Measurements from ENCODE around the gene PRAMEF11.
"Not testable (repeated sequence)": the region's sequence is repeated elsewhere in the genome, so short reads cannot be mapped to it uniquely, and the experiment has no call there.

The PRAMEF11 gene

DNA sequence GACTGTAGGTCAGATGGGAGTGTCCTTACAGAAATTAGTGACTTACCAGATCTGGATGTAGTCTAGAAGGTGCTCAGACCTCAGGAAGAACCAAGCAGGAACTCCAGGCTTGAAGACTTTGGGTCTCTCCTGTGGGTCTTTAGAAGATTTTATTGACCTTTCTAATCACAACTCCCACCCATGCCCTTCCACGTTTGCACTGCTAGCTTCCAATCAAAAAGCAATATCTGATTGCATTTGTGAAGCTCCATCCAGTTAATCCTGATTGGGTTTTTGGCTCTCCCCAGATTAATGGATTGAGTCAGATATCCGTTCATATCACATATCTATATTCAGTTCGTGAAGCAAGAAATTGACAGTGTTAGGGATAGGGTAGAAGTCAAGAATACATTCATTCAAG, at the start of gene PRAMEF11:
Gene PRAMEF11, minus strand, starts transcription at position 101 of the 400 bp plus-strand sequence. CDS start 2,621 bp downstream, outside the sequence.
- H3K27ac ChIP-seq (ENCODE audit: low read depth in 2 of 2, low read length in 2 of 2); H3K9ac ChIP-seq (ENCODE audit: low read depth in 1 of 2, low read length in 2 of 2); H3K4me1 ChIP-seq (ENCODE audit: control insufficient read depth in 2 of 2, insufficient read depth in 2 of 2, low read length in 2 of 2); H3K27me3 ChIP-seq (ENCODE audit: control insufficient read depth in 2 of 2, insufficient read depth in 2 of 2, low read length in 2 of 2); H3K9me3 ChIP-seq (ENCODE audit: control insufficient read depth in 2 of 2, low read length in 2 of 2); H3K4me3 ChIP-seq (ENCODE audit: low read length in 2 of 2); H3K36me3 ChIP-seq (ENCODE audit: control insufficient read depth in 2 of 2, insufficient read depth in 2 of 2, low read length in 2 of 2): not testable (repeated sequence)

- not testable (repeated sequence) for H3K9ac ChIP-seq (ENCODE audit: low read depth in 1 of 2, low read length in 2 of 2); H3K27ac ChIP-seq (ENCODE audit: low read depth in 2 of 2, low read length in 2 of 2); H3K4me1 ChIP-seq (ENCODE audit: control insufficient read depth in 2 of 2, insufficient read depth in 2 of 2, low read length in 2 of 2); H3K27me3 ChIP-seq (ENCODE audit: control insufficient read depth in 2 of 2, insufficient read depth in 2 of 2, low read length in 2 of 2); H3K4me3 ChIP-seq (ENCODE audit: low read length in 2 of 2); H3K9me3 ChIP-seq (ENCODE audit: control insufficient read depth in 2 of 2, low read length in 2 of 2); H3K36me3 ChIP-seq (ENCODE audit: control insufficient read depth in 2 of 2, insufficient read depth in 2 of 2, low read length in 2 of 2)
Measured at GRCh38 chr1:12878453-12878852, 47.2 kb upstream of the PRAMEF11 start.

GRCh38 chr1:12863131-12863880, 32.1 kb upstream of the PRAMEF11 start:
- not testable (repeated sequence) for H3K9ac ChIP-seq (ENCODE audit: low read depth in 1 of 2, low read length in 2 of 2); H3K27me3 ChIP-seq (ENCODE audit: control insufficient read depth in 2 of 2, insufficient read depth in 2 of 2, low read length in 2 of 2); H3K4me3 ChIP-seq (ENCODE audit: low read length in 2 of 2); H3K4me1 ChIP-seq (ENCODE audit: control insufficient read depth in 2 of 2, insufficient read depth in 2 of 2, low read length in 2 of 2); H3K36me3 ChIP-seq (ENCODE audit: control insufficient read depth in 2 of 2, insufficient read depth in 2 of 2, low read length in 2 of 2); H3K27ac ChIP-seq (ENCODE audit: low read depth in 2 of 2, low read length in 2 of 2); H3K9me3 ChIP-seq (ENCODE audit: control insufficient read depth in 2 of 2, low read length in 2 of 2)

GRCh38 chr1:12856786-12857185, 25.6 kb upstream of the PRAMEF11 start, which contains the start of gene PRAMEF2:
Gene PRAMEF2 (plus strand): TSS chr1:12857086. CDS start chr1:12859010, 1,924 bp downstream.
- H3K4me3 ChIP-seq (ENCODE audit: low read length in 2 of 2); H3K27me3 ChIP-seq (ENCODE audit: control insufficient read depth in 2 of 2, insufficient read depth in 2 of 2, low read length in 2 of 2); H3K9ac ChIP-seq (ENCODE audit: low read depth in 1 of 2, low read length in 2 of 2); H3K4me1 ChIP-seq (ENCODE audit: control insufficient read depth in 2 of 2, insufficient read depth in 2 of 2, low read length in 2 of 2); H3K36me3 ChIP-seq (ENCODE audit: control insufficient read depth in 2 of 2, insufficient read depth in 2 of 2, low read length in 2 of 2); H3K27ac ChIP-seq (ENCODE audit: low read depth in 2 of 2, low read length in 2 of 2); H3K9me3 ChIP-seq (ENCODE audit: control insufficient read depth in 2 of 2, low read length in 2 of 2): not testable (repeated sequence)

DNA sequence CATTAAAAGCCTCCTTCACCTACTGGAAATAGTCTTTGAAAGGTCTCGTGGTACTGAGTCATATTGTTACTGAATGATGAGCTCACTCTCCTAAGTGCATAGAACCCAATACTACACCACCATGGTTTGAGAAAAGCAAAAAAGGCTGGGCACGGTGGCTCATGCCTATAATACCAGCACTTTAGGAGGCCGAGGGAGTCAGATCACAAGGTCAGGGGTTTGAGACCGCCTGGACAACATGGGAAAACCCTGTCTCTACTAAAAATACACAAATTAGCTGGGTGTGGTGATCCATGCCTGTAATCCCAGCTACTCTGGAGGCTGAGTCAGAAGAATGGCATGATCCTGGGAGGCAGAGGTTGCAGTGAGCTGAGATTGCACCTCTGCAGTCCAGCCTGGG, 20.6 kb upstream of the PRAMEF11 start:
- Histone ChIP-seq H3K27me3 (ENCODE audit: control insufficient read depth in 2 of 2, insufficient read depth in 2 of 2, low read length in 2 of 2) (no peaks in the 10 kb centered on the region), H3K36me3 (ENCODE audit: control insufficient read depth in 2 of 2, insufficient read depth in 2 of 2, low read length in 2 of 2) (no peaks in the 10 kb centered on the region), H3K9me3 (ENCODE audit: control insufficient read depth in 2 of 2, low read length in 2 of 2) (no peaks in the 10 kb centered on the region), H3K27ac (ENCODE audit: low read depth in 2 of 2, low read length in 2 of 2) (no peak overlapping the region), H3K4me1 (ENCODE audit: control insufficient read depth in 2 of 2, insufficient read depth in 2 of 2, low read length in 2 of 2) (no peaks in the 10 kb centered on the region), H3K4me3 (ENCODE audit: low read length in 2 of 2) (no peak overlapping the region), H3K9ac (ENCODE audit: low read depth in 1 of 2, low read length in 2 of 2) (no peak overlapping the region)

GRCh38 chr1:12848620-12849019, 17.4 kb upstream of the PRAMEF11 start, which contains the start of gene HNRNPCL1:
Gene HNRNPCL1 (minus strand): TSS chr1:12848720. CDS start chr1:12848289, 431 bp downstream.
- H3K9ac ChIP-seq (ENCODE audit: low read depth in 1 of 2, low read length in 2 of 2); H3K36me3 ChIP-seq (ENCODE audit: control insufficient read depth in 2 of 2, insufficient read depth in 2 of 2, low read length in 2 of 2); H3K27ac ChIP-seq (ENCODE audit: low read depth in 2 of 2, low read length in 2 of 2); H3K9me3 ChIP-seq (ENCODE audit: control insufficient read depth in 2 of 2, low read length in 2 of 2); H3K27me3 ChIP-seq (ENCODE audit: control insufficient read depth in 2 of 2, insufficient read depth in 2 of 2, low read length in 2 of 2); H3K4me1 ChIP-seq (ENCODE audit: control insufficient read depth in 2 of 2, insufficient read depth in 2 of 2, low read length in 2 of 2); H3K4me3 ChIP-seq (ENCODE audit: low read length in 2 of 2): not testable (repeated sequence)

DNA sequence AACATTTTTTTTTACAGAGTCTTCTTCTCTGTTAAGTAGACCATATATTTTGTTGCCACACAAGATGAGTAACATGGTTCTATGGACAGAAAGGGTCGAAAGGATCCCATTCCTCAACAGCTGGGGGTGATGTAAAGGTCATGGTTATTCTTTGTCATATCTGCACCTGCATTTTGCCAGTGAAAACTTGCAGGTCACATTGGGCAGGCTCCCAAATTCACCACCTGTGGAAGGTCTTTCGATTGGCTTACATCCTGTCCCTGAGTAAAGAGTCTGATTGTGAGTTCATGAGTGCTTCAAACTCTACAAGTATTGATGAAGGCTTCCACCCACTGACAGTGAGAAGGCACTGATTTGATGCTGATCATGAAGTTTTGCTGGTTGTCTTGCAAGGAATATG, 2.0 kb upstream of the PRAMEF11 start:
- H3K9ac ChIP-seq (ENCODE audit: low read depth in 1 of 2, low read length in 2 of 2); H3K27me3 ChIP-seq (ENCODE audit: control insufficient read depth in 2 of 2, insufficient read depth in 2 of 2, low read length in 2 of 2); H3K27ac ChIP-seq (ENCODE audit: low read depth in 2 of 2, low read length in 2 of 2); H3K4me3 ChIP-seq (ENCODE audit: low read length in 2 of 2); H3K36me3 ChIP-seq (ENCODE audit: control insufficient read depth in 2 of 2, insufficient read depth in 2 of 2, low read length in 2 of 2); H3K9me3 ChIP-seq (ENCODE audit: control insufficient read depth in 2 of 2, low read length in 2 of 2); H3K4me1 ChIP-seq (ENCODE audit: control insufficient read depth in 2 of 2, insufficient read depth in 2 of 2, low read length in 2 of 2): not testable (repeated sequence)

DNA sequence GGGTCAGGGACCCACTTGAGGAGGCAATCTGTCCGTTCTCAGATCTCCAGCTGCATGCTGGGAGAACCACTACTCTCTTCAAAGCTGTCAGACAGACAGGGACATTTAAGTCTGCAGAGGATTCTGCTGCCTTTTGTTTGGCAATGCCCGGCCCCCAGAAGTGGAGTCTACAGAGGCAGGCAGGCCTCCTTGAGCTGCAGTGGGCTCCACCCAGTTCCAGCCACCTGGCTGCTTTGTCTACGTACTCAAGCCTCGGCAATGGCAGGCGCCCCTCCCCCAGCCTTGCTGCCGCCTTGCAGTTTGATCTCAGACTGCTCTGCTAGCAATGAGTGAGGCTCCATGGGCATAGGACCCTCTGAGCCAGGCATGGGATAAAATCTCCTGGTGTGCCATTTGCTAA, 12.1 kb downstream of the PRAMEF11 start:
- H3K9me3 ChIP-seq (ENCODE audit: control insufficient read depth in 2 of 2, low read length in 2 of 2); H3K27ac ChIP-seq (ENCODE audit: low read depth in 2 of 2, low read length in 2 of 2); H3K4me1 ChIP-seq (ENCODE audit: control insufficient read depth in 2 of 2, insufficient read depth in 2 of 2, low read length in 2 of 2); H3K36me3 ChIP-seq (ENCODE audit: control insufficient read depth in 2 of 2, insufficient read depth in 2 of 2, low read length in 2 of 2); H3K9ac ChIP-seq (ENCODE audit: low read depth in 1 of 2, low read length in 2 of 2); H3K4me3 ChIP-seq (ENCODE audit: low read length in 2 of 2); H3K27me3 ChIP-seq (ENCODE audit: control insufficient read depth in 2 of 2, insufficient read depth in 2 of 2, low read length in 2 of 2): not testable (repeated sequence)

DNA sequence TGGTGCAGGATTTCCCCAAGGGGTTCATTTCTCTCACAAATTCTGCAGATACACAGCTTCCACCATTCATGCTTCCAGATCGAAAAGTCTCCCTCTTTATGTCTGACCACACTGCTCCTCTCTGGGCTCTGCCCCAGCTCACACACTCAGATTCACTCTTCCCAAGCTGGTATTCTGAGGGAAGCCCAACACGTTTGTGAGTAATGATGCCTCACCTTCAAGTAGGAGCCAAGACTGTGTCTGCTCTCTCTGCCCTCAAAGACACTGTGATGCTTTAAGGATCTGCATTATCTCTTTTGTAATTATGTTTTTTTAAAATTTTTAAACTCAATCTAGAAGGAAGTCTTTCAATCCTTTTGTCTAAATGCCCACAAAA, 19.8 kb downstream of the PRAMEF11 start:
- no peak overlapping the region for H3K4me3 ChIP-seq (ENCODE audit: low read length in 2 of 2)
- H3K4me1 ChIP-seq (ENCODE audit: control insufficient read depth in 2 of 2, insufficient read depth in 2 of 2, low read length in 2 of 2): no peaks in the 10 kb centered on the region
- H3K9me3 ChIP-seq (ENCODE audit: control insufficient read depth in 2 of 2, low read length in 2 of 2): no peaks in the 10 kb centered on the region
- no peak overlapping the region for H3K27ac ChIP-seq (ENCODE audit: low read depth in 2 of 2, low read length in 2 of 2)
- H3K27me3 ChIP-seq (ENCODE audit: control insufficient read depth in 2 of 2, insufficient read depth in 2 of 2, low read length in 2 of 2): no peaks in the 10 kb centered on the region
- no peak overlapping the region for H3K9ac ChIP-seq (ENCODE audit: low read depth in 1 of 2, low read length in 2 of 2)
- no peaks in the 10 kb centered on the region for H3K36me3 ChIP-seq (ENCODE audit: control insufficient read depth in 2 of 2, insufficient read depth in 2 of 2, low read length in 2 of 2)

DNA sequence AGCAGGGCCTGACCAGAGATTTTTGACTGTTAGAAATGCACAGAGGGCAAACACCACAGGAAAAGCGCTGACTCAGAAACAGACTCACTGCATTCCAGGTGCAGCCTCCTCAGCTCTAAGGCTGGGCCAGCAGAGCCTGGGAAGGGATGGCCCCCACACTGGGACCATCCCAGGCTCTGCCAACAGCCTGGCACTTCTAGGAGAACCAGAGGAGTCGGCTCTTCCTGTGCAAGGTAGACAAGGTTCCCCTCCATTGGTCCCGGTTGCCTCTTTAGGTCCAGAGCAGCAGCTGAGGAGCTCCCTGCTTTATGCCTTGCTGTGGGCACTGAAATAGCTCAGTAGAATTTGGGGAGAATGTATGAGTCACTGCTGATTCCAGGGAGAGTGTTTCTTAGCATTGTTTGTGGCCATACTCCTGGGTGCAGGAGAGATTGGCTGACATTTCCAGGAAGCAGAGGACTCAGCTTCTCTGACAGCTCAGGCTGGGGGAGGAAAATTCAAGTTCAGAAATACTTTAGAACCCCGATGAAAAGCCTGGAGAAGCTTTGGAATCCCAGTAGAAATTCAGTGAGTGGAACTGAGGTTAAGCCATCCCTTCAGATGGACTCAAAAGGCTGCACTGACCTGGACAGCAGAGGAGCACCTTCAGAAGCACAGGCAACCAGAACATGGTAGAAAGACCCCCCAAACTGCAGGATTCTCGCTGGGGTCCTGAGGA, 20.4 kb downstream of the PRAMEF11 start:
- no peak overlapping the region for H3K4me3 ChIP-seq (ENCODE audit: low read length in 2 of 2)
- H3K4me1 ChIP-seq (ENCODE audit: control insufficient read depth in 2 of 2, insufficient read depth in 2 of 2, low read length in 2 of 2): no peaks in the 10 kb centered on the region
- H3K27me3 ChIP-seq (ENCODE audit: control insufficient read depth in 2 of 2, insufficient read depth in 2 of 2, low read length in 2 of 2): no peaks in the 10 kb centered on the region
- H3K36me3 ChIP-seq (ENCODE audit: control insufficient read depth in 2 of 2, insufficient read depth in 2 of 2, low read length in 2 of 2): no peaks in the 10 kb centered on the region
- no peak overlapping the region for H3K27ac ChIP-seq (ENCODE audit: low read depth in 2 of 2, low read length in 2 of 2)
- H3K9me3 ChIP-seq (ENCODE audit: control insufficient read depth in 2 of 2, low read length in 2 of 2): no peaks in the 10 kb centered on the region
- H3K9ac ChIP-seq (ENCODE audit: low read depth in 1 of 2, low read length in 2 of 2): no peak overlapping the region
